GM23248 (cell line): ENCODE results near the gene CR1L. TPM values are rescaled to one million over a fixed set of nuclear protein-coding genes. Genes with fewer than 3 reads are reported as not detected.
A peak's percentile ranks its signal among the peaks of the same experiment; 100 is the strongest.

ENCODE experiments used
- DNase-seq: peaks from one replicate; pipeline ENCODE4 v3.0.0-alpha.2; 2015
- H2AFZ ChIP-seq: fragments of 200-600 bp; sonication (generic); 2 replicates; pipeline ENCODE4 v1.6.1; 2016; ENCODE audit warnings: antibody characterized with exemption
- H3F3A ChIP-seq: fragments of 200-600 bp; sonication (generic); 2 replicates; pipeline ENCODE4 v1.6.1; 2016; ENCODE audit warnings: mild to moderate bottlenecking, antibody characterized with exemption, mixed run types; ENCODE audit not compliant: insufficient read depth
- H3K27ac ChIP-seq: fragments of 200-600 bp; sonication (generic); 2 replicates; pipeline ENCODE4 v1.5.1; 2016; ENCODE audit warnings: mild to moderate bottlenecking
- H3K27me3 ChIP-seq: fragments of 200-600 bp; sonication (generic); replicated peaks from 2 replicates; pipeline ENCODE4 v1.6.1; 2016; ENCODE audit warnings: mild to moderate bottlenecking; ENCODE audit not compliant: insufficient read depth
- H3K36me3 ChIP-seq: fragments of 200-600 bp; sonication (generic); 2 replicates; pipeline ENCODE4 v1.6.1; 2016; ENCODE audit warnings: low read depth, mild to moderate bottlenecking
- H3K4me1 ChIP-seq: fragments of 200-600 bp; sonication (generic); 2 replicates; pipeline ENCODE4 v1.6.1; 2016; ENCODE audit warnings: mild to moderate bottlenecking; ENCODE audit not compliant: insufficient read depth
- H3K4me2 ChIP-seq: fragments of 200-600 bp; sonication (generic); one replicate; pipeline ENCODE4 v1.6.1; 2016; ENCODE audit warnings: mild to moderate bottlenecking; ENCODE audit not compliant: unreplicated experiment
- H3K4me3 ChIP-seq: fragments of 200-600 bp; sonication (generic); 2 replicates; pipeline ENCODE4 v1.5.1; 2016; ENCODE audit warnings: mild to moderate bottlenecking
- H3K79me2 ChIP-seq: fragments of 200-600 bp; sonication (generic); 2 replicates; pipeline ENCODE4 v1.6.1; 2016; ENCODE audit warnings: mild to moderate bottlenecking; ENCODE audit not compliant: insufficient read depth
- H3K9ac ChIP-seq: fragments of 200-600 bp; sonication (generic); 2 replicates; pipeline ENCODE4 v1.6.1; 2016; ENCODE audit warnings: mild to moderate bottlenecking
- H3K9me2 ChIP-seq: fragments of 200-600 bp; sonication (generic); 2 replicates; pipeline ENCODE4 v1.6.1; 2016; ENCODE audit warnings: mixed run types, mild to moderate bottlenecking, moderate library complexity; ENCODE audit not compliant: insufficient read depth
- H3K9me3 ChIP-seq: fragments of 200-600 bp; sonication (generic); one replicate; pipeline ENCODE4 v1.6.1; 2017; ENCODE audit warnings: low read depth
- H4K20me1 ChIP-seq: fragments of 200-600 bp; sonication (generic); 2 replicates; pipeline ENCODE4 v1.6.0; 2016; ENCODE audit not compliant: insufficient read depth
- EZH2 ChIP-seq: fragments of 200-600 bp; sonication (generic); IDR thresholded peaks from 2 replicates; pipeline ENCODE4 v1.6.1; 2018; ENCODE audit warnings: antibody characterized with exemption, mild to moderate bottlenecking; ENCODE audit not compliant: insufficient read depth, poor library complexity, severe bottlenecking
- EZH2phosphoT487 ChIP-seq: fragments of 200-600 bp; sonication (generic); IDR thresholded peaks from 2 replicates; pipeline ENCODE4 v1.6.1; 2018; ENCODE audit warnings: antibody characterized with exemption, moderate library complexity, mild to moderate bottlenecking, low read depth; ENCODE audit not compliant: insufficient read depth
- WGBS, 2 experiments: methylation state at CpG; one replicate each; pipeline ENCODE4 v1.1.6; 2015 to 2017; ENCODE audit warnings: low lambda C conversion rate in 2 of 2, low coverage in 1 of 2; ENCODE audit errors: missing lambda C conversion rate in 2 of 2; 5-methylcytosine and 5-hydroxymethylcytosine counted together
- in situ Hi-C: fragments of 300-500 bp; cut with MboI; formaldehyde crosslinking; loops from 2 replicates; pipeline ENCODE4 v1.15.0; 2020
- polyA plus RNA-seq: library from polyadenylated mRNA; unstranded; fragments of >200 nt; fragmentation: Nextera tagmentation; extraction: Ambion mirVana; gene quantifications from 2 replicates; pipeline ENCODE4 v1.2.1, GENCODE V29; 2016
- total RNA-seq: library from RNA; depleted of rRNA; stranded (reverse); fragments of >200 nt; shearing (Covaris generic); gene quantifications from 2 replicates; pipeline ENCODE4 v1.2.3, GENCODE V29; 2014

The CR1L gene
- total and polyA plus RNA-seq, 2 experiments from 2014 or later, result not detected

GRCh38 chr1:207740207-207740606, 95.3 kb downstream of the CR1L start:
- no peaks in the 10 kb centered on the region for H3K9me2 ChIP-seq
- no peak overlapping the region for H3K9ac ChIP-seq
- peaks cover 2% of the 10 kb centered on the region for H3K4me1 ChIP-seq
- no peaks in the 10 kb centered on the region for H3F3A ChIP-seq
- no peak overlapping the region for H3K4me2 ChIP-seq
- no peak overlapping the region for H2AFZ ChIP-seq
- no peak for DNase-seq
- TF ChIP-seq EZH2 (no peak), EZH2phosphoT487 (no peak)
- no peaks in the 10 kb centered on the region for H3K36me3 ChIP-seq
- H3K79me2 ChIP-seq, result no peaks in the 10 kb centered on the region
- no peak overlapping the region for H3K27ac ChIP-seq
- H3K27me3 ChIP-seq, result no peaks in the 10 kb centered on the region
- WGBS, 2 experiments, result 78% methylated on average over 2 of the region's 2 CpGs
- no peak overlapping the region for H3K4me3 ChIP-seq
- in situ Hi-C loops, result no loop called here
- H4K20me1 ChIP-seq, result no peaks in the 10 kb centered on the region
- H3K9me3 ChIP-seq, result no peaks in the 10 kb centered on the region

DNA sequence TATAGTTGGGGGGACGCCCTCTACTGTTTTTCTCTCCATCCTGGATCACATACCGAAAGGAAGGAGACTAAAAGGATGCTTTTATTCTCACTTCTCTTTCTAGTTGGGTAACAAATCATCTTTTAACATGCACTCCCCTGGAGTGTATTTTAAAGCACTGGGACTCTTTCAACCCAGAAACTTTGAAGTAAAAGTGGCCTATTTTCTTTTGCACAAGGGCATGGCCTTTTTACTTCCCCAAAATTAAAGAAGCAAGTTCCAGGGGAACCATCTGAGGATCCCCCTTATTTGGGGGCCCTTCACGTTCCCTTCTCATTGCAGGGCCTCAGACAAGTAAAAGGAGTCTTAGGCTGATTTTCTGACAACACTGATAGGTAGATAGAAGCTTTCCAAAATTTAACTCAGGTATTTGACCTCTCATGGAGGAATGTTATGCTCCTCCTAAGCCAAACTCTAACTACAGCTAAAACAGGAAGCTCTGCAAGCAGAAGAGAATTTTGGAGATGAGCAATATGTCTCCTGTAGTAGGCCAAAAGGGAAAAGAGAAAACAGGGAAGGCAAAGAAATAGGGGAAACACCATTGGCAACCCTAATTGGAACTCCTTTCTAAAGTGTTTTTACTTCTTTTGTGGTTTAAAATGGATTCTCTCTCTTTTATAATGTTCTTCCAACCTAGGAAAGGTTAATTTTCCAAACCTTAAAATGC, 98.1 kb downstream of the CR1L start:
- Histone ChIP-seq H3K9me3 (no peaks in the 10 kb centered on the region), H3K4me1 (peaks cover 13% of the 10 kb centered on the region), H3K27ac (no peak overlapping the region), H4K20me1 (no peaks in the 10 kb centered on the region), H3K9ac (no peak overlapping the region), H3K4me2 (no peak overlapping the region), H3K4me3 (no peak overlapping the region), H3K79me2 (no peaks in the 10 kb centered on the region), H3K36me3 (no peaks in the 10 kb centered on the region), H2AFZ (peak overlapping the region; percentile 20; the same call in 1 of the 2 replicates), H3K27me3 (no peaks in the 10 kb centered on the region), H3K9me2 (no peaks in the 10 kb centered on the region), H3F3A (peaks cover 11% of the 10 kb centered on the region; the same call in 1 of the 2 replicates)
- no peak for DNase-seq
- in situ Hi-C loops, result no loop called here
- TF ChIP-seq EZH2phosphoT487 (no peak), EZH2 (no peak)
- WGBS, 2 experiments, result 69 to 75% methylated on average over 3 of the region's 3 CpGs

- Histone ChIP-seq H3K36me3 (no peaks in the 10 kb centered on the region), H3K4me1 (peaks cover 13% of the 10 kb centered on the region), H3K27ac (no peak overlapping the region), H4K20me1 (no peaks in the 10 kb centered on the region), H3K9ac (no peak overlapping the region), H3K9me2 (no peaks in the 10 kb centered on the region), H3K4me2 (no peak overlapping the region), H3K4me3 (no peak overlapping the region), H3K79me2 (no peaks in the 10 kb centered on the region), H3K9me3 (no peaks in the 10 kb centered on the region), H3F3A (peaks cover 11% of the 10 kb centered on the region; the same call in 1 of the 2 replicates), H2AFZ (no peak overlapping the region), H3K27me3 (no peaks in the 10 kb centered on the region)
- no peak for DNase-seq
- in situ Hi-C loops, result no loop called here
- 86 to 92% methylated on average over 4 of the region's 4 CpGs for WGBS, 2 experiments
- TF ChIP-seq EZH2 (no peak), EZH2phosphoT487 (no peak)
These were observed 99.1 kb downstream of the CR1L start for GRCh38 chr1:207744000-207744534.

- 4 to 7% methylated on average over 1 of the region's 1 CpG for WGBS, 2 experiments
- Histone ChIP-seq H3K27me3 (no peaks in the 10 kb centered on the region), H3K4me3 (no peak overlapping the region), H3F3A (peaks cover 11% of the 10 kb centered on the region; the same call in 1 of the 2 replicates), H2AFZ (0 out of 2 replicates have a peak overlapping the region, but pooled peaks have one; percentile 34), H4K20me1 (no peaks in the 10 kb centered on the region), H3K36me3 (no peaks in the 10 kb centered on the region), H3K4me1 (peaks cover 14% of the 10 kb centered on the region), H3K79me2 (no peaks in the 10 kb centered on the region), H3K9me2 (no peaks in the 10 kb centered on the region), H3K4me2 (peak overlapping the region; percentile 20), H3K27ac (peak overlapping the region; percentile 28; the same call in 1 of the 2 replicates), H3K9ac (no peak overlapping the region), H3K9me3 (no peaks in the 10 kb centered on the region)
- TF ChIP-seq EZH2phosphoT487 (no peak), EZH2 (no peak)
- in situ Hi-C loops, result no loop called here
- DNase-seq, result peak; percentile 37
These were observed 100.4 kb downstream of the CR1L start for GRCh38 chr1:207745285-207745684.
